H4 (cell line): Measurements from ENCODE around the gene CCSER2. TPM values are rescaled to one million over a fixed set of nuclear protein-coding genes. Genes with fewer than 3 reads are reported as not detected.
"Not testable (repeated sequence)": the region's sequence is repeated elsewhere in the genome, so short reads cannot be mapped to it uniquely, and the experiment has no call there.

ENCODE experiments used
- DNase-seq: peaks from one replicate; pipeline ENCODE4 v3.0.0-alpha.2; 2015; ENCODE audit warnings: low spot score
- total RNA-seq: library from RNA; depleted of rRNA; stranded (reverse); fragments of >200 nt; shearing (Covaris generic); gene quantifications from 2 replicates; pipeline ENCODE4 v1.2.3, GENCODE V29; 2014; rRNA removed

Gene CCSER2, protein sequence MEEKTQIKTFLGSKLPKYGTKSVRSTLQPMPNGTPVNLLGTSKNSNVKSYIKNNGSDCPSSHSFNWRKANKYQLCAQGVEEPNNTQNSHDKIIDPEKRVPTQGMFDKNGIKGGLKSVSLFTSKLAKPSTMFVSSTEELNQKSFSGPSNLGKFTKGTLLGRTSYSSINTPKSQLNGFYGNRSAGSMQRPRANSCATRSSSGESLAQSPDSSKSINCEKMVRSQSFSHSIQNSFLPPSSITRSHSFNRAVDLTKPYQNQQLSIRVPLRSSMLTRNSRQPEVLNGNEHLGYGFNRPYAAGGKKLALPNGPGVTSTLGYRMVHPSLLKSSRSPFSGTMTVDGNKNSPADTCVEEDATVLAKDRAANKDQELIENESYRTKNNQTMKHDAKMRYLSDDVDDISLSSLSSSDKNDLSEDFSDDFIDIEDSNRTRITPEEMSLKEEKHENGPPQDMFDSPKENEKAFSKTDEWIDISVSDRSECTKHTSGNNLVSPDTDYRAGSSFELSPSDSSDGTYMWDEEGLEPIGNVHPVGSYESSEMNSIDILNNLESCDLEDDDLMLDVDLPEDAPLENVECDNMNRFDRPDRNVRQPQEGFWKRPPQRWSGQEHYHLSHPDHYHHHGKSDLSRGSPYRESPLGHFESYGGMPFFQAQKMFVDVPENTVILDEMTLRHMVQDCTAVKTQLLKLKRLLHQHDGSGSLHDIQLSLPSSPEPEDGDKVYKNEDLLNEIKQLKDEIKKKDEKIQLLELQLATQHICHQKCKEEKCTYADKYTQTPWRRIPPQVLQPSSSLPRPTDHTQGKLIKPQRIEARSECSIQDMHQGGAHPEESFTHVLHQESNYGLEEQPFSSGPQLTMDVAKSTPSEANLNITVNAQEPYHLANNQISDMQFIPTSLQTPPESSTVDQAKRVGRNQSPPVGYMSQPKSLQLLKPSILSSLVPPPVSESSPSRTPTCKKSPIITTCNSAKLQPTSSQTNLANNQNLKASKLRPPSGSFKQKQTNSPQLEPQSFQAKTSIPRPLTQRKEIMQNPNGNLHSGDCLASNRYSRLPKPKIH
- total RNA-seq, result 8.2 and 16.1 TPM in 2 replicates

GRCh38 chr10:84328418-84329195 lies at the start of gene CCSER2:
Gene CCSER2 (plus strand): TSS chr10:84328589. CDS start chr10:84371053, 42,464 bp downstream.
- DNase-seq, result no peak

- DNase-seq, result not testable (repeated sequence)
These were observed 48.4 kb upstream of the CCSER2 start for GRCh38 chr10:84279876-84280475.

DNA sequence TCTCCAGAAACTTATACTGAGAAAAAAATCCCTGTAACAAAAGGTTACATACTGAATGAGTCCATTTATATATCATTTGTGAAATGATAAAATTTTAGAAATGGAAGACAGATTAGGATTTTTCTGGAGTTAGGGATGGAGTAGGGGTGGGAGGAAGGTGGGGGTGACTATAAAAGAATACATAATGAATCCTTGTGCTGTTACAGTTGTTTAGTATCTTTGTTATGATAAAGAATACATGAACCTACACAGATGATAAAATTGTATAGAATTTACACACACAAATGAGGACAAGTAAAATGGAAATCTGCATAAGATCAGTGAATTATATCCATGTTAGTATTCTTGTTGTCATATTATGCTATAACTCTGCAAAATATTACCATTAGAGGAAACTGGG lies 41.7 kb upstream of the CCSER2 start:
- no peak for DNase-seq

DNA sequence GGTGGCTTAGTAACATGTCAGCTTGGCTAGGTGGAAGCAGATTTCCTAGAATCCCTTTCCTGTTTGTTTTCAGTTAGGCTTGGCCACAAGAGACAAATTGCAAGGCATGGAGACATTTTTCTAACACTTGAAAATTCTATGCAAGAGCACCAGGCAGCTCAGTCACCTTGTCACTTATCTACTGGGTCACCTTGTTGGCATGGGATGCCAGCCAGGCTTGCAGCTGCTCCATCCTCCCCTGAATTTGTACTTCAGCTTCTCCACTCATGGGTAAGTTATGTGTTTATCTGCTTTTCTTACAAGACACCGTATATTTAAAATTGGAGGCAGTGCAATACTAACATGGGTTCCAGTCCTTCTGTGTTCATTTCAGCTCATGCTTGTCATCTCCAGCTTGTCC lies 40.2 kb upstream of the CCSER2 start:
- DNase-seq, result no peak

GRCh38 chr10:84289521-84290200 lies 38.7 kb upstream of the CCSER2 start:
- DNase-seq, result no peak

DNA sequence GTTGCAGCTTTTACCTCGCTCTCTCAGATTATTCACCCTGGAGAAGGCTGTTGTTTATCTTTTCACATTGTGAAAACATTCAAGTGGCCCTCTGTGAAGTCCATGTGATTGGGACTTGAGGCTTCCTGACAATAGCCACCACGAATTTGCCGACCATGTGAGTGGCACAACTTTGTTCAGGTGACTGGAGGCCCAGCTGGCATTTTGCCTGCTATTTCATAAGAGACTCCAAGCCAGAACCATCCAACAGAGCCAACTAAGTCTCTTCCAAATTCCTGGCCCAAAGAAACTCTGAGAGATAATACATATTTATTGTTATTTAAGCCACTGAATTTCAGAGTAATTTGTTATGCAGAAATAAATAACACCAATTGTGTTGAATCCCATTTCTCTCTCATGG lies 38.2 kb upstream of the CCSER2 start:
- DNase-seq, result no peak

- peak; percentile 41 for DNase-seq
These were observed 37.0 kb upstream of the CCSER2 start for GRCh38 chr10:84291384-84291783.

GRCh38 chr10:84292502-84292901 lies 35.9 kb upstream of the CCSER2 start:
- DNase-seq, result no peak

- DNase-seq, result no peak
These were observed 35.2 kb upstream of the CCSER2 start for GRCh38 chr10:84293171-84293570.

DNA sequence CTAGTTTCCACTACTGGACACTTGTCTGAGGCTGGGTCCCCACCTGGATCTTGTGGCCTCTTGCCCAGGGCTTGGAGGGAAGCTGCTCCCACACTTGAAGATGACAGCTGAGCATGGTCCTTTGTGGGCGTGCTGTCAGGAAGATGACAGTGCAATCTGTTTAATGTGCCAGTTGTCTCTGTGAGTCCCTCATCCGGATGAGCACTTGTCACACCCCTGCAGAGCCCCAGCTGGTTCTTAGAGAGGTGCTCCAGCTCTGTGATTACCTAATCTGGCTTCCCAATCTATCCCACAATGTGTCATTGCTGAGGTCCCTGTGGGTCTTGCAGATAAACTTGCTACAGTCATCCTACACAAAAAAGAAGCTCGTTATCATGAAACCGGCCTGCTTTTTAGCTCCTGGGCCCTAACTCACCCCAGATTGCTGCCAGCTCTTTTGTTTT lies 34.8 kb upstream of the CCSER2 start:
- DNase-seq, result no peak

GRCh38 chr10:84294766-84295447 lies 33.5 kb upstream of the CCSER2 start:
- no peak for DNase-seq

DNA sequence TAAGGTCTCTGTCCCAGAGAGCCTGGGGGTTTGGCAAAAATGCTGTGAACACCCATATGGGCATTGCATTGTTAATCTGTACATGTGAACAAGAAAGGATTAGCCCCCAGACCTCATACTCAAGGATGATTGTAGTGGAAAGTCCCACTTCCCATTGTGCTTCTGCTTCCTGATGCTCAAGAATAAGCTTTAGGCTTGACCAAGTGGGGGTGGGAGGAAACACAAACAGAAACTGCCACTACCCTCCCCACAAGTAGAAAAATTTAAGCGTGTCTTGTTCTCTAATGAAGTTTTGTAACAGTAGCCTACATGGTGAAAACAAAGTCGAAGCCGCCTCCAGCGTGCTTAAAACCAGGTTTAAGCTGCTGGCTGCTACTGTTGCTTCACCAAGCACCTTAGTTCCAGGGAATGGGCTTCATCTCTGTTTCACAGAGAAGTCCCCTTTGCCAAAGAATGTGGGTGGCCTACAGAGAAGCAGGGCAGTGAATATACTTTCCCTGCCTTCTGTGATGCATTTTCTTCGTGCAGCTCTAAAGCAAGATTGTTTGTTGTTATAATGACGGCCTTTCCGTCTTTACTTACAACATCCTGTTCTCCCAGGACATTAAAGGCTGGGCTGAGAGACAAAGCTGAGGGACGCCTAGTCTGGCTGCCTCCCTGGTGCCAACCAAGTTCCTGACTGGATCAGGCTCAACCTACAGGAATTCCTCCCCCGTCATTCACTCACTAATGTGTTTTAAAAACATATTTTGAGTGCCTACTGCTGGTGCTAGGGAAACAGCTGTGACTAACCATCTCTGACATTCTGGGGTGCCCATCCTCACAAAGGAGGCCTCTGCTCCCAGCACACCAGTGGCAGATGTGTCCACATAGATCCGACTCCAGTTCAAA lies 32.1 kb upstream of the CCSER2 start:
- peak; percentile 56 for DNase-seq

DNA sequence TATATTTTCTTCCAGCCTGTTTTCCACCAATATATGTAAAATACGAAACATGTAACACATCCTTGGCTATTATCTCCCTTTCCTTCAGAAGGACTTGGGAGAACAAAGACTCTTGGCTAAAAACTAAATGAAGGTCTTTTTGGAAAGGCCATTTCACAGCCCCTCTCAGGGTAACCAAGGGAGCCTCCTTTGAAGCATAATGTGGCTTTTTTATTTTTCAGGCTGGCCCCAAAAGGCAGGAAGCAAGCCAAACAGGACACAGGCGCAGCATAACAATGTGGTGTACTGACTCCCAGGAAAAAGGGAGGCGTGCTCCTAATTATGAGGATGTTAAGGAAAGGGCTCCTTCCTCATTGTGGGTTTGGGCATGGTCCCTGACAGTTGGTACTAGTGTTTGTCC lies 30.3 kb upstream of the CCSER2 start:
- DNase-seq, result no peak

- no peak for DNase-seq
These were observed 26.2 kb upstream of the CCSER2 start for GRCh38 chr10:84302223-84302622.

DNA sequence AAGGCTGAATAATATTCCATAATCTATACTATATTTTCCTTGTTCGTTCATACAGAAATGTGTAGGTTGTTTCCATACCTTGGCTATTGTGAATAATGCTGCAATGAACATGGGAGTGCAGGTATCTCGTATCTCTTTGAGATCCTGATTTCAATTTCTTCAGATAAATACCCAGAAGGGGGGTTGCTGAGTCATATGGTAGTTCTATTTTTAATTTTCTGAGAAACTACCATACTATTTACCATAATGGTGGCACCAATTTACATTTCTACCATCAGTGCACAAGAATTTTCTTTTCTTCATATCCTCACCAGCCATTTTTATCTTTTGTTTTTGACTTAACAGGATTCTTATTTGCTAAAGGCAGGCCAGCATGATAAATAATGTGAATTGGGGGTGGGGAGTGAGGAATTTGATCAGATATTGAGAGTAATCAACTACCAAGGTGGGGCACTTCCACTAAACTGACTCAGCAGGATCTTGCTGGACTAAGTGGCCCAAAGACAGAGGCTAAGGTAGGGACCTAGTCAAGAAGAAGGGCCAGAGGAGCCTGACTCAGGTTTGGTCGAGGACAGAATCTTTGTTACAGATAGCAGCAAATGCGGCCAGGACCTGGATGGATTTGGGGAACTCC lies 21.5 kb upstream of the CCSER2 start:
- DNase-seq, result no peak

DNA sequence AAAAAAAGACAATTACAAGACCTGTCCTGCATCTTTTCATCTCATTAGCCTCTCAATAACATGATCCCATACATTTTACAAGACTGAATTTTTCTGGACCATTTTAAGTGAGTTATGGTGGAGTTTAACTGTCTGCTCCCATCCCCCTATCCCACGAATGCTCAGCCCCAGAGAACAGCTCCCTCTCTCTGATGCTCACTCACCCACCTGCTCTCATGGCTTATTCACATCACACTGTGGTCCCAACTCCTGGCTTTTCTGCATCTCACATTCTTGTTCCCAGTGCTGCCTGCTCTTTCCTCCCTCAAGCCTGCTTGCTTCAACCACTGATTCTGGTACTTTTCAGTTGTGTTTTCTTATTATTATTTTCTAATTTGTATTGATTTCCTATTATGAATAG lies 20.4 kb upstream of the CCSER2 start:
- DNase-seq, result no peak

- DNase-seq, result peak; percentile 73
These were observed 19.7 kb upstream of the CCSER2 start for GRCh38 chr10:84308481-84309304.

DNA sequence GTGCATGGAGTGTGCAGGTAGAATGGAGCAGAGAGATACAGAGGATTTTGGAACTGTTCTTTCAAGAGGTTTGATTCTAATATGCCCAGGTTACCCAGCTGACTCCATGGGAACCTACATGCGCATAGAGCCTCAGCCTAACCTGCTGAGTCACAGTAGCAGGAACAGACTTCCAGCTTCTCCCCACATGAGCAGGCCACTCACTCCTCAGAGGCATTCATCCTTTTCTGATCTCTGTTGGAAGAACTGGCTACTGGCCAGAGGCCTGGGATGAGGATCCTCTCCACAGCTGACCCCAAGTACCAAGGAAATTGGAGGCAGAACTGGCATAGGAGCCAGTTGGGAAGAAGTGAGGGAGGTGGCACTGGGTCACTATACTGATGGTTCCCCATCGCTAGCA lies 17.9 kb upstream of the CCSER2 start:
- DNase-seq, result peak; percentile 47
